Endothelial cell of umbilical vein (primary cell): ENCODE measurements around the gene ZDHHC11. TPM values are rescaled to one million over a fixed set of nuclear protein-coding genes. Genes with fewer than 3 reads are reported as not detected.
"Not testable (repeated sequence)": the region's sequence is repeated elsewhere in the genome, so short reads cannot be mapped to it uniquely, and the experiment has no call there.

Experiments used
- BruUV-seq: library from RNA; stranded (reverse); fragments of 400-500 nt; replicated peaks from 2 replicates; lab custom pipeline; 2021; lab: Mats Ljungman, UMichigan
- CTCF ChIA-PET: fragments of 300-600, 350-600 bp; sonication (Branson Sonifier 250); formaldehyde crosslinking; loops from one replicate; lab custom pipeline; 2021; ENCODE audit warnings: antibody characterized with exemption, inconsistent platforms; lab: Charles Lee
- POLR2A ChIA-PET: fragments of 300-600, 350-600 bp; sonication (Branson Sonifier 250); formaldehyde crosslinking; loops from one replicate; lab custom pipeline; 2021; ENCODE audit warnings: antibody characterized with exemption, inconsistent platforms; lab: Charles Lee
- DNase-seq: peaks from one replicate; pipeline ENCODE4 v3.0.0-alpha.2; 2011; ENCODE audit warnings: low read depth, low spot score
- FAIRE-seq: peaks from 2 replicates; lab custom pipeline; 2011; peaks lifted over from hg19 to GRCh38; lab: Jason Lieb, UNC
- H2AFZ ChIP-seq: 2 replicates; pipeline ENCODE4 v1.6.0; 2012; ENCODE audit warnings: low read depth, low read length, control low read depth, inconsistent platforms
- H3K27ac ChIP-seq: 2 replicates; pipeline ENCODE4 v1.5.1; 2011; ENCODE audit warnings: low read depth, mild to moderate bottlenecking, control low read depth, low read length, moderate library complexity; ENCODE audit not compliant: insufficient read depth
- H3K27me3 ChIP-seq, 2 experiments: 2 replicates each; pipeline versions ENCODE4 v1.6.0 to v1.6.1; 2011; ENCODE audit warnings: low read length in 2 of 2, mixed read lengths in 1 of 2; ENCODE audit not compliant: control insufficient read depth in 2 of 2, insufficient read depth in 2 of 2
- H3K36me3 ChIP-seq, 2 experiments: 2 replicates in 1 of 2; 3 replicates in 1 of 2; pipeline ENCODE4 v1.5.1; 2011; ENCODE audit warnings: low read length in 2 of 2, mild to moderate bottlenecking in 1 of 2, moderate library complexity in 1 of 2; ENCODE audit not compliant: control insufficient read depth in 2 of 2, insufficient read depth in 2 of 2; ENCODE audit errors: extremely low read depth in 1 of 2
- H3K4me1 ChIP-seq: 3 replicates; pipeline ENCODE4 v1.5.1; 2011; ENCODE audit warnings: mild to moderate bottlenecking, low read length; ENCODE audit not compliant: control insufficient read depth, insufficient read depth; ENCODE audit errors: extremely low read depth
- H3K4me2 ChIP-seq: 2 replicates; pipeline ENCODE4 v1.6.1; 2011; ENCODE audit warnings: low read length, control low read depth, mixed read lengths; ENCODE audit not compliant: insufficient read depth
- H3K4me3 ChIP-seq, 3 experiments: fragments of 200-600 bp in 1 of 3; sonication (generic), shearing (Covaris generic) in 1 of 3; replicated peaks in 1 of 3; 2 replicates each; pipeline ENCODE4 v1.5.1; 2011 to 2016; ENCODE audit warnings: control low read depth in 3 of 3, low read length in 3 of 3, mild to moderate bottlenecking in 2 of 3, inconsistent platforms in 1 of 3, low read depth in 1 of 3, moderate library complexity in 1 of 3; ENCODE audit not compliant: insufficient read depth in 1 of 3
- H3K79me2 ChIP-seq: 2 replicates; pipeline ENCODE4 v1.6.0; 2012; ENCODE audit warnings: low read length, inconsistent platforms; ENCODE audit not compliant: control insufficient read depth, insufficient read depth
- H3K9ac ChIP-seq: replicated peaks from 2 replicates; pipeline ENCODE3; 2011; ENCODE audit warnings: low read length, control low read depth; ENCODE audit not compliant: insufficient read depth; ENCODE audit errors: extremely low read depth
- H3K9me1 ChIP-seq: replicated peaks from 3 replicates; pipeline ENCODE4 v1.6.0; 2011; ENCODE audit warnings: mild to moderate bottlenecking, low read length; ENCODE audit not compliant: control insufficient read depth, insufficient read depth; ENCODE audit errors: extremely low read depth
- H3K9me3 ChIP-seq: replicated peaks from 2 replicates; pipeline ENCODE4 v1.5.1; 2012; ENCODE audit warnings: low read length, inconsistent platforms; ENCODE audit not compliant: control insufficient read depth, insufficient read depth
- H4K20me1 ChIP-seq: replicated peaks from 2 replicates; pipeline ENCODE3; 2011; ENCODE audit warnings: mild to moderate bottlenecking, low read length; ENCODE audit not compliant: control insufficient read depth, insufficient read depth; ENCODE audit errors: extremely low read depth
- dilution Hi-C: fragments of 300-500 bp; cut with MboI; formaldehyde crosslinking; loops from one replicate; pipeline ENCODE4 v1.15.0; 2019; ENCODE audit warnings: low sequenced_read_pairs; ENCODE audit not compliant: extremely low pct_ligation_motif_present
- intact Hi-C: fragments of 100-400 bp; cut with micrococcal nuclease; formaldehyde crosslinking; loops from one replicate; pipeline ENCODE4 v1.10.0; 2022
- polyA plus RNA-seq, 4 experiments: library from polyadenylated mRNA; depleted of rRNA in 3 of 4; stranded (reverse) in 3 of 4; unstranded in 1 of 4; fragments of >200 nt; gene quantifications; 2 replicates each; pipeline versions ENCODE4 v1.2.1 to v1.2.3, GENCODE V29; 2011 to 2012; ENCODE audit warnings: missing spikeins in 1 of 4
- total RNA-seq: library from RNA; stranded (reverse); gene quantifications from 2 replicates; pipeline ENCODE4 v1.2.3, GENCODE V29; 2021

Gene ZDHHC11
- total and polyA plus RNA-seq, 2 donors (not counting 3 experiments of a cell fraction or from before 2014, with no cell fraction given) = 0.35 to 4.4 TPM

GRCh38 chr5:846602-847091 lies 4.1 kb downstream of the ZDHHC11 start:
- CTCF ChIA-PET, H3K9me1 ChIP-seq, H2AFZ ChIP-seq, H3K4me2 ChIP-seq, H3K4me1 ChIP-seq, POLR2A ChIA-PET, BruUV-seq, H3K27ac ChIP-seq, intact Hi-C loops, H3K27me3 ChIP-seq, H3K4me3 ChIP-seq, H3K79me2 ChIP-seq, H3K36me3 ChIP-seq, FAIRE-seq, dilution Hi-C loops, H3K9me3 ChIP-seq, H3K9ac ChIP-seq, H4K20me1 ChIP-seq, DNase-seq: not testable (repeated sequence)

- DNase-seq, dilution Hi-C loops, POLR2A ChIA-PET, H2AFZ ChIP-seq, BruUV-seq, H4K20me1 ChIP-seq, H3K9me1 ChIP-seq, H3K79me2 ChIP-seq, H3K9me3 ChIP-seq, H3K36me3 ChIP-seq, CTCF ChIA-PET, H3K27me3 ChIP-seq, intact Hi-C loops, H3K4me3 ChIP-seq, H3K27ac ChIP-seq, FAIRE-seq, H3K9ac ChIP-seq, H3K4me2 ChIP-seq, H3K4me1 ChIP-seq: not testable (repeated sequence)
Observed at GRCh38 chr5:845676-846601, 4.8 kb downstream of the ZDHHC11 start.

GRCh38 chr5:845031-845675 lies 5.6 kb downstream of the ZDHHC11 start:
- H3K4me2 ChIP-seq, H3K36me3 ChIP-seq, dilution Hi-C loops, BruUV-seq, DNase-seq, CTCF ChIA-PET, H3K27ac ChIP-seq, H4K20me1 ChIP-seq, H3K79me2 ChIP-seq, H3K9me3 ChIP-seq, H3K4me3 ChIP-seq, H3K27me3 ChIP-seq, intact Hi-C loops, H3K9ac ChIP-seq, H3K9me1 ChIP-seq, H3K4me1 ChIP-seq, FAIRE-seq, H2AFZ ChIP-seq, POLR2A ChIA-PET: not testable (repeated sequence)

GRCh38 chr5:844426-844825 lies 6.4 kb downstream of the ZDHHC11 start:
- H3K9me1 ChIP-seq, H3K4me2 ChIP-seq, H3K79me2 ChIP-seq, H3K27ac ChIP-seq, FAIRE-seq, H3K4me3 ChIP-seq, H3K9me3 ChIP-seq, H3K9ac ChIP-seq, H3K36me3 ChIP-seq, H3K4me1 ChIP-seq, H3K27me3 ChIP-seq, dilution Hi-C loops, H4K20me1 ChIP-seq, BruUV-seq, POLR2A ChIA-PET, H2AFZ ChIP-seq, DNase-seq, intact Hi-C loops: not testable (repeated sequence)
- CTCF ChIA-PET = interaction anchor here (0.5 kb wide), 1 partner anchor 669 kb away, joined by 3 read pairs; no protein-coding TSS in a partner anchor
